ENCODE results near the gene ZNF385B.

GRCh38 chr2:179636100-179636980 lies 225.1 kb downstream of the ZNF385B start:
- TF ChIP-seq, protein P1, sequence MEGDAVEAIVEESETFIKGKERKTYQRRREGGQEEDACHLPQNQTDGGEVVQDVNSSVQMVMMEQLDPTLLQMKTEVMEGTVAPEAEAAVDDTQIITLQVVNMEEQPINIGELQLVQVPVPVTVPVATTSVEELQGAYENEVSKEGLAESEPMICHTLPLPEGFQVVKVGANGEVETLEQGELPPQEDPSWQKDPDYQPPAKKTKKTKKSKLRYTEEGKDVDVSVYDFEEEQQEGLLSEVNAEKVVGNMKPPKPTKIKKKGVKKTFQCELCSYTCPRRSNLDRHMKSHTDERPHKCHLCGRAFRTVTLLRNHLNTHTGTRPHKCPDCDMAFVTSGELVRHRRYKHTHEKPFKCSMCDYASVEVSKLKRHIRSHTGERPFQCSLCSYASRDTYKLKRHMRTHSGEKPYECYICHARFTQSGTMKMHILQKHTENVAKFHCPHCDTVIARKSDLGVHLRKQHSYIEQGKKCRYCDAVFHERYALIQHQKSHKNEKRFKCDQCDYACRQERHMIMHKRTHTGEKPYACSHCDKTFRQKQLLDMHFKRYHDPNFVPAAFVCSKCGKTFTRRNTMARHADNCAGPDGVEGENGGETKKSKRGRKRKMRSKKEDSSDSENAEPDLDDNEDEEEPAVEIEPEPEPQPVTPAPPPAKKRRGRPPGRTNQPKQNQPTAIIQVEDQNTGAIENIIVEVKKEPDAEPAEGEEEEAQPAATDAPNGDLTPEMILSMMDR (IDR thresholded peaks at IDR 0.05; ENCODE audit: low read length): no peak
- TF ChIP-seq EZH2 (optimal IDR thresholded peaks at IDR 0.05; ENCODE audit: low read depth, low read length): no peak

Measured in MM.1S (cell line).